GM19438 (cell line): Measurements from ENCODE around the gene PSORS1C1.

Source experiments
- ATAC-seq: cut with Tn5 transposase; IDR thresholded peaks from one replicate; pipeline ENCODE4 v1.9.1; 2021; ENCODE audit warnings: low read depth; ENCODE audit not compliant: unreplicated experiment

Gene PSORS1C1

GRCh38 chr6:31125162-31125561, 10.6 kb downstream of the PSORS1C1 start:
- no peak for ATAC-seq

GRCh38 chr6:31125586-31126363, 11.2 kb downstream of the PSORS1C1 start:
- no peak for ATAC-seq

- no peak for ATAC-seq
Measured at GRCh38 chr6:31126396-31127175, 12.0 kb downstream of the PSORS1C1 start.

GRCh38 chr6:31128093-31128676, 13.6 kb downstream of the PSORS1C1 start:
- ATAC-seq: no peak

GRCh38 chr6:31129130-31129529, 14.5 kb downstream of the PSORS1C1 start:
- ATAC-seq: no peak

- ATAC-seq: no peak
Measured at GRCh38 chr6:31130751-31131150, 16.2 kb downstream of the PSORS1C1 start.

- no peak for ATAC-seq
Measured at GRCh38 chr6:31131595-31131994, 17.0 kb downstream of the PSORS1C1 start.

GRCh38 chr6:31132806-31133205, 18.2 kb downstream of the PSORS1C1 start:
- ATAC-seq: no peak

GRCh38 chr6:31135710-31136109, 21.1 kb downstream of the PSORS1C1 start:
- no peak for ATAC-seq

GRCh38 chr6:31138982-31139381, 24.4 kb downstream of the PSORS1C1 start, which contains the start of gene PSORS1C2:
TSS of gene PSORS1C2 (minus strand) at chr6:31139066. CDS start at chr6:31139026, 40 bp downstream.
- ATAC-seq: no peak

GRCh38 chr6:31139599-31139998, 25.0 kb downstream of the PSORS1C1 start:
- no peak for ATAC-seq

GRCh38 chr6:31140643-31141042, 26.0 kb downstream of the PSORS1C1 start:
- no peak for ATAC-seq

GRCh38 chr6:31142361-31142761, 27.8 kb downstream of the PSORS1C1 start:
- no peak for ATAC-seq

GRCh38 chr6:31143148-31143547, 28.5 kb downstream of the PSORS1C1 start:
- no peak for ATAC-seq

GRCh38 chr6:31144296-31144969, 29.8 kb downstream of the PSORS1C1 start:
- no peak for ATAC-seq

- ATAC-seq: no peak
Measured at GRCh38 chr6:31144970-31145340, 30.4 kb downstream of the PSORS1C1 start.

- no peak for ATAC-seq
Measured at GRCh38 chr6:31145386-31145785, 30.8 kb downstream of the PSORS1C1 start.

GRCh38 chr6:31149827-31150447, 35.3 kb downstream of the PSORS1C1 start:
- no peak for ATAC-seq

- ATAC-seq: no peak
Measured at GRCh38 chr6:31152781-31153180, 38.2 kb downstream of the PSORS1C1 start.

- ATAC-seq: no peak
Measured at GRCh38 chr6:31154436-31154835, 39.8 kb downstream of the PSORS1C1 start.
